Heart left ventricle (tissue), 13 donors: ENCODE results near the gene SSR2.

Experiments used
- CTCF ChIP-seq, 12 donors: fragments of 200-600 bp; sonication (generic) in 4 of 12; IDR thresholded peaks; one replicate each; pipeline versions ENCODE4 v1.5.0 to v1.8.0; 2018 to 2022; ENCODE audit warnings: antibody characterized with exemption in 12 of 12, mild to moderate bottlenecking in 5 of 12
- POLR2A ChIP-seq, 2 donors: fragments of 450-650 bp; IDR thresholded peaks; one replicate each; pipeline ENCODE4 v1.6.1; 2017; ENCODE audit warnings: antibody characterized with exemption in 2 of 2, mild to moderate bottlenecking in 2 of 2, moderate library complexity in 2 of 2
- donor health status: ischemic (EF 13 %, LVEDD 7.1; RV severe dilation, severe dysfunction).
- donor health status: DM: no; HTN: yes; CAD: no.
- donor health status: DM: no; HTN: no; CAD: no.
- donor health status: ischemic (EF 25% LVEDD 6.9; RV normal size, moderate dysfunction).
- donor health status: ischemic (EF 25% LVEDD 5.7; RV mildly dilated, moderate dysfunction).
- donor health status: ischemic (EF 35%, LVEDD 5.7; RV mildly dilated, moderate dysfunction).
- donor health status: nonischemic (EF 11% LVEDD 7.7; RV severe dilation, severe dysfunction).
- donor health status: DM: yes; HTN: yes; CAD: no.
- donor health status: PGD.
- donor health status: ischemic (EF 29% LVEDD 5.4; RV normal size, mild dysfunction).
- donor health status: nonischemic (EF 23%, LVEDD 6.1; RV moderate dilation, normal function).

GRCh38 chr1:156054500-156055280 is 33.9 kb upstream of the SSR2 start, which contains the start of gene LAMTOR2:
- TF ChIP-seq CTCF (IDR thresholded peaks at IDR 0.05) (peak in 1 of 12 donors; percentile 10), POLR2A (IDR thresholded peaks at IDR 0.05) (peak in 1 of 2 donors; percentile 78)
